K562 (cell line): ENCODE data around the gene KRT75. TPM values are rescaled to one million over a fixed set of nuclear protein-coding genes. Genes with fewer than 3 reads are reported as not detected.

ENCODE experiments used
- ATAC-seq: fragments of 200-7000 bp; cut with Tn5 transposase; 3 replicates; pipeline ENCODE4 v1.9.1; 2020; ENCODE audit warnings: moderate library complexity
- BruUV-seq: library from RNA; stranded (reverse); fragments of 400-500 nt; replicated peaks from 2 replicates; lab custom pipeline; 2021; lab: Mats Ljungman, UMichigan
- CTCF ChIA-PET: fragments of 300-600 bp; formaldehyde crosslinking; extraction: SDS; loops from one replicate; lab custom pipeline; 2021; ENCODE audit warnings: low intra/inter-chr PET ratio; lab: Yijun Ruan, JAX
- POLR2A ChIA-PET: fragments of 300-600, 350-650 bp; sonication (Branson Sonifier 250); formaldehyde crosslinking; extraction: SDS; loops from one replicate; lab custom pipeline; 2021; ENCODE audit warnings: antibody characterized with exemption, inconsistent platforms; lab: Yijun Ruan, JAX
- DNase-seq, 4 experiments: peaks; one replicate each; pipeline versions ENCODE4 v3.0.0 to v3.0.0-alpha.2; 2011 to 2018; ENCODE audit warnings: low spot score in 3 of 4, mixed read lengths in 3 of 4; ENCODE audit errors: extremely low read depth in 1 of 4
- FAIRE-seq: peaks from 2 replicates; lab custom pipeline; 2011; peaks lifted over from hg19 to GRCh38; lab: Jason Lieb, UNC
- H2AFZ ChIP-seq: 2 replicates; pipeline ENCODE4 v1.6.0; 2011; ENCODE audit warnings: low read depth, low read length, control low read depth, inconsistent platforms
- H3K27ac ChIP-seq: fragments of 200-600 bp; 3 replicates; pipeline ENCODE4 v1.8.0; 2011; ENCODE audit warnings: low read depth, mild to moderate bottlenecking, control low read depth, inconsistent platforms, low read length, moderate library complexity, mixed read lengths; ENCODE audit errors: extremely low read depth
- H3K27me3 ChIP-seq, 2 experiments: fragments of 300-600 bp in 1 of 2; 2 replicates in 1 of 2; 3 replicates in 1 of 2; pipeline versions ENCODE4 v1.6.0 to v1.8.0; 2011; ENCODE audit warnings: inconsistent platforms in 2 of 2, low read length in 2 of 2, mild to moderate bottlenecking in 1 of 2, mixed read lengths in 1 of 2, moderate library complexity in 1 of 2; ENCODE audit not compliant: control insufficient read depth in 2 of 2, insufficient read depth in 2 of 2
- H3K36me3 ChIP-seq: fragments of 300-600 bp; 3 replicates; pipeline ENCODE4 v1.8.0; 2011; ENCODE audit warnings: mild to moderate bottlenecking, low read length, inconsistent platforms; ENCODE audit not compliant: control insufficient read depth, insufficient read depth
- H3K4me1 ChIP-seq, 2 experiments: fragments of 200-600 bp in 1 of 2; replicated peaks in 1 of 2; 2 replicates in 1 of 2; 3 replicates in 1 of 2; pipeline versions ENCODE4 v1.5.1 to v1.8.0; 2011; ENCODE audit warnings: inconsistent platforms in 2 of 2, low read length in 2 of 2, mild to moderate bottlenecking in 1 of 2, mixed read lengths in 1 of 2, moderate library complexity in 1 of 2; ENCODE audit not compliant: control insufficient read depth in 2 of 2, insufficient read depth in 2 of 2
- H3K4me2 ChIP-seq: 2 replicates; pipeline ENCODE4 v1.6.1; 2011; ENCODE audit warnings: low read length, control low read depth, inconsistent platforms, mixed read lengths; ENCODE audit not compliant: insufficient read depth
- H3K4me3 ChIP-seq: fragments of 200-600 bp; sonication (generic), shearing (Covaris generic); 2 replicates; pipeline ENCODE4 v1.5.1; 2016; ENCODE audit warnings: control low read depth, inconsistent platforms
- H3K79me2 ChIP-seq: fragments of 200-600 bp; 3 replicates; pipeline ENCODE4 v1.8.0; 2011; ENCODE audit warnings: low read length, inconsistent platforms; ENCODE audit not compliant: control insufficient read depth, insufficient read depth
- H3K9ac ChIP-seq, 2 experiments: 2 replicates each; pipeline versions ENCODE4 v1.6.0 to v1.6.1; 2011; ENCODE audit warnings: low read depth in 2 of 2, low read length in 2 of 2, control low read depth in 1 of 2, inconsistent platforms in 1 of 2, mild to moderate bottlenecking in 1 of 2, mixed read lengths in 1 of 2; ENCODE audit not compliant: insufficient read depth in 1 of 2
- H3K9me1 ChIP-seq: one replicate; pipeline ENCODE4 v1.6.0; 2011; ENCODE audit warnings: inconsistent platforms, mild to moderate bottlenecking, low read length, moderate library complexity; ENCODE audit not compliant: control insufficient read depth, insufficient read depth
- H3K9me3 ChIP-seq: replicated peaks from 2 replicates; pipeline ENCODE4 v1.5.1; 2011; ENCODE audit warnings: low read depth, low read length, inconsistent platforms; ENCODE audit not compliant: control insufficient read depth, insufficient read depth
- H4K20me1 ChIP-seq: replicated peaks from 2 replicates; pipeline ENCODE4 v1.6.1; 2011; ENCODE audit warnings: low read length, inconsistent platforms, mixed read lengths; ENCODE audit not compliant: control insufficient read depth, insufficient read depth
- CC2D1A ChIP-seq: fragments of 450-650 bp; IDR thresholded peaks from 2 replicates; pipeline ENCODE4 v1.6.1; 2017; ENCODE audit warnings: mild to moderate bottlenecking
- E2F3 ChIP-seq: fragments of 250-450 bp; sonication (Bioruptor Pico); IDR thresholded peaks from 2 replicates; pipeline ENCODE4 v1.4.0; 2020; ENCODE audit warnings: mild to moderate bottlenecking
- FOXK1 ChIP-seq: sonication (generic); formaldehyde crosslinking; IDR thresholded peaks from 2 replicates; pipeline ENCODE4 v1.8.0; 2022; ENCODE audit warnings: missing genetic modification reagents, mild to moderate bottlenecking, borderline replicate concordance
- IRF1 ChIP-seq: sonication (generic); formaldehyde crosslinking; IDR thresholded peaks from 2 replicates; pipeline ENCODE4 v1.8.0; 2022; ENCODE audit warnings: missing genetic modification reagents, mild to moderate bottlenecking, borderline replicate concordance
- MCM3 ChIP-seq: fragments of 450-650 bp; IDR thresholded peaks from 2 replicates; pipeline ENCODE4 v1.6.1; 2016
- PBX2 ChIP-seq, 2 experiments: IDR thresholded peaks in 1 of 2; conservative IDR thresholded peaks in 1 of 2; 2 replicates each; pipeline ENCODE4 v1.6.1; 2016; ENCODE audit warnings: low read depth in 2 of 2, mild to moderate bottlenecking in 1 of 2, missing compliant biosample characterization in 1 of 2, missing genetic modification characterization in 1 of 2, moderate library complexity in 1 of 2
- ZC3H11A ChIP-seq: IDR thresholded peaks from 2 replicates; pipeline ENCODE4 v1.6.1; 2012; ENCODE audit warnings: low read depth, low read length, improper control_type of control experiment
- ZNF165 ChIP-seq: fragments of 250-450 bp; sonication (Bioruptor Pico); IDR thresholded peaks from 2 replicates; pipeline ENCODE4 v1.4.0; 2020; ENCODE audit warnings: borderline replicate concordance
- ZNF3 ChIP-seq: fragments of 250-450 bp; sonication (Bioruptor Pico); IDR thresholded peaks from 2 replicates; pipeline ENCODE4 v1.5.0; 2021; ENCODE audit warnings: mild to moderate bottlenecking, moderate library complexity
- ZNF695 ChIP-seq: fragments of 450-650 bp; formaldehyde crosslinking; IDR thresholded peaks from 2 replicates; pipeline ENCODE4 v1.4.0; 2020; ENCODE audit warnings: mild to moderate bottlenecking, moderate library complexity
- WGBS: fragments of 100-300 bp; shearing (Covaris generic); methylation state at CpG from one replicate; pipeline ENCODE4 v1.1.6; 2016; ENCODE audit warnings: low coverage, mixed read lengths; ENCODE audit not compliant: insufficient coverage; ENCODE audit errors: missing lambda C conversion rate; 5-methylcytosine and 5-hydroxymethylcytosine counted together
- in situ Hi-C: fragments of 300-500 bp; cut with MboI; formaldehyde crosslinking; loops from 4 replicates; pipeline ENCODE4 v1.15.0; 2018; ENCODE audit warnings: inconsistent platforms, mixed read lengths
- intact Hi-C: fragments of 100-400 bp; cut with micrococcal nuclease; formaldehyde crosslinking; loops from 2 replicates; pipeline ENCODE4 v1.14.2; 2022
- polyA plus RNA-seq, 8 experiments: library from polyadenylated mRNA; depleted of rRNA in 4 of 8; stranded (reverse) in 5 of 8; unstranded in 3 of 8; fragments of >200 nt; fragmentation: Nextera tagmentation in 2 of 8; fragmentation: Illumina TruSeq in 1 of 8; extraction: Ambion mirVana in 2 of 8; extraction: Trizol in 1 of 8; gene quantifications; 2 replicates each; pipeline versions ENCODE4 v1.2.1 to v1.2.3, GENCODE V29; 2011 to 2014; ENCODE audit warnings: inconsistent platforms in 1 of 8, missing spikeins in 1 of 8
- total RNA-seq, 7 experiments: library from RNA; depleted of rRNA in 6 of 7; stranded (reverse); fragments of >200 nt in 6 of 7; fragmentation: Illumina TruSeq in 2 of 7; extraction: Trizol in 2 of 7; gene quantifications; 2 replicates each; pipeline versions ENCODE4 v1.2.1 to v1.2.3, GENCODE V29; 2011 to 2021; ENCODE audit warnings: low replicate concordance in 1 of 7
- TF ChIP-seq, protein P1 (sequence below): fragments of 250-450 bp; sonication (Bioruptor Pico); IDR thresholded peaks from 2 replicates; pipeline ENCODE4 v1.5.0; 2020; ENCODE audit warnings: mild to moderate bottlenecking, borderline replicate concordance
- TF ChIP-seq, protein P2 (sequence below), 2 experiments: IDR thresholded peaks; 2 replicates each; pipeline ENCODE4 v1.6.1; 2012; ENCODE audit warnings: improper control_type of control experiment in 2 of 2, low read depth in 2 of 2, low read length in 2 of 2, borderline replicate concordance in 1 of 2

The KRT75 gene
- total and polyA plus RNA-seq, 9 of the 15 experiments (the other 6 are each of a cell fraction or from before 2014, with no cell fraction given) = not detected

DNA sequence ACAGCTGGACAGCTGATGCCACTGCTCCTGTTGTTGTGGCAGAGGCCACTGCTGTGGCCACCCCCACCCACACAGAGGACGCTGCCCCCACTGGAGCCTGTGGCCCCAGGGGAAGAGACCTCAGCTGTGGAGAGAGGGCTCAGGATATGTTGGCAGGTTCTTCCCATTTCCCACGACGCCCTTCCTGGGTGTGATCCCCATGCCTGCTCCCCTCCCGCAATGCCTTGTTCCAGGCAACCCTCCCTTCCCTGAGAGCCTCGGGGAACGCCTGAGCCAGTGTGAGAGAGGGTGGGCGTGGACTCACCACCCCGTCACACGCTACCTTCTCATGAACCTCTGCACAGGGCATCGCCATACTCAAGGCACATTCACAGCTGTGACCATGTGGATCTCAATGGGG, 22.4 kb downstream of the KRT75 start:
- Histone ChIP-seq H3K9me1 (no peaks in the 10 kb centered on the region), H3K4me2 (no peak overlapping the region), H3K27me3 (peaks cover 0 to 36% of the 10 kb centered on the region in 2 experiments; a peak in 4 of 5 replicates), H3K9me3 (no peaks in the 10 kb centered on the region), H3K9ac (no peak overlapping the region), H3K79me2 (no peaks in the 10 kb centered on the region), H2AFZ (no peak overlapping the region), H3K36me3 (no peaks in the 10 kb centered on the region), H4K20me1 (peaks cover 4% of the 10 kb centered on the region; the same call in 1 of the 2 replicates), H3K4me3 (no peak overlapping the region), H3K4me1 (no peaks in the 10 kb centered on the region; a peak in 1 of 5 replicates), H3K27ac (no peak overlapping the region)
- DNase-seq (no peak), ATAC-seq (no peak), FAIRE-seq (no peak)
- 0% methylated on average over 10 of the region's 10 CpGs for WGBS
- ChIA-PET POLR2A (interaction anchor here (0.6 kb wide), 1 partner anchor 152 kb away, joined by 4 read pairs; no protein-coding TSS in a partner anchor), CTCF (no interaction called here)
- intact Hi-C loops = no loop called here
- no TSS peak for BruUV-seq
- in situ Hi-C loops = no loop called here
- TF ChIP-seq ZNF695 (no peak), MCM3 (no peak), ZNF3 (CRISPR knock-in tag) (no peak), ZNF165 (no peak), FOXK1 (CRISPR knock-in tag) (no peak), CC2D1A (no peak), PBX2 (CRISPR knock-in tag; IDR thresholded peaks at IDR 0.05; ENCODE audit: low read depth) (no peak), PBX2 (tag; conservative IDR thresholded peaks at IDR 0.05; ENCODE audit: low read depth) (no peak), IRF1 (CRISPR knock-in tag) (no peak), E2F3 (no peak), ZC3H11A (no peak)
- TF ChIP-seq, protein P1, sequence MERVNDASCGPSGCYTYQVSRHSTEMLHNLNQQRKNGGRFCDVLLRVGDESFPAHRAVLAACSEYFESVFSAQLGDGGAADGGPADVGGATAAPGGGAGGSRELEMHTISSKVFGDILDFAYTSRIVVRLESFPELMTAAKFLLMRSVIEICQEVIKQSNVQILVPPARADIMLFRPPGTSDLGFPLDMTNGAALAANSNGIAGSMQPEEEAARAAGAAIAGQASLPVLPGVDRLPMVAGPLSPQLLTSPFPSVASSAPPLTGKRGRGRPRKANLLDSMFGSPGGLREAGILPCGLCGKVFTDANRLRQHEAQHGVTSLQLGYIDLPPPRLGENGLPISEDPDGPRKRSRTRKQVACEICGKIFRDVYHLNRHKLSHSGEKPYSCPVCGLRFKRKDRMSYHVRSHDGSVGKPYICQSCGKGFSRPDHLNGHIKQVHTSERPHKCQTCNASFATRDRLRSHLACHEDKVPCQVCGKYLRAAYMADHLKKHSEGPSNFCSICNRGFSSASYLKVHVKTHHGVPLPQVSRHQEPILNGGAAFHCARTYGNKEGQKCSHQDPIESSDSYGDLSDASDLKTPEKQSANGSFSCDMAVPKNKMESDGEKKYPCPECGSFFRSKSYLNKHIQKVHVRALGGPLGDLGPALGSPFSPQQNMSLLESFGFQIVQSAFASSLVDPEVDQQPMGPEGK (CRISPR knock-in tag) = no peak
- TF ChIP-seq, protein P2, sequence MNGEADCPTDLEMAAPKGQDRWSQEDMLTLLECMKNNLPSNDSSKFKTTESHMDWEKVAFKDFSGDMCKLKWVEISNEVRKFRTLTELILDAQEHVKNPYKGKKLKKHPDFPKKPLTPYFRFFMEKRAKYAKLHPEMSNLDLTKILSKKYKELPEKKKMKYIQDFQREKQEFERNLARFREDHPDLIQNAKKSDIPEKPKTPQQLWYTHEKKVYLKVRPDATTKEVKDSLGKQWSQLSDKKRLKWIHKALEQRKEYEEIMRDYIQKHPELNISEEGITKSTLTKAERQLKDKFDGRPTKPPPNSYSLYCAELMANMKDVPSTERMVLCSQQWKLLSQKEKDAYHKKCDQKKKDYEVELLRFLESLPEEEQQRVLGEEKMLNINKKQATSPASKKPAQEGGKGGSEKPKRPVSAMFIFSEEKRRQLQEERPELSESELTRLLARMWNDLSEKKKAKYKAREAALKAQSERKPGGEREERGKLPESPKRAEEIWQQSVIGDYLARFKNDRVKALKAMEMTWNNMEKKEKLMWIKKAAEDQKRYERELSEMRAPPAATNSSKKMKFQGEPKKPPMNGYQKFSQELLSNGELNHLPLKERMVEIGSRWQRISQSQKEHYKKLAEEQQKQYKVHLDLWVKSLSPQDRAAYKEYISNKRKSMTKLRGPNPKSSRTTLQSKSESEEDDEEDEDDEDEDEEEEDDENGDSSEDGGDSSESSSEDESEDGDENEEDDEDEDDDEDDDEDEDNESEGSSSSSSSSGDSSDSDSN (IDR thresholded peaks at IDR 0.05; ENCODE audit: borderline replicate concordance in 1 of 2, low read depth in 2 of 2, low read length in 2 of 2) = no peak
